Breast epithelium (tissue), 4 donors: Measurements from ENCODE around the gene STON2. TPM values are rescaled to one million over a fixed set of nuclear protein-coding genes. Genes with fewer than 3 reads are reported as not detected.

Source experiments
- DNase-seq, 2 donors: peaks; one replicate each; pipeline ENCODE4 v3.0.0-alpha.2; 2019; ENCODE audit warnings: low spot score in 2 of 2
- H3K27ac ChIP-seq, 2 donors: fragments of 200-600 bp; sonication (generic) in 1 of 2; one replicate each; pipeline ENCODE4 v1.5.1; 2016 to 2019; ENCODE audit warnings: mild to moderate bottlenecking in 1 of 2
- H3K27me3 ChIP-seq, 2 donors: fragments of 200-600 bp; sonication (generic) in 1 of 2; one replicate each; pipeline versions ENCODE4 v1.5.1 to v1.6.0; 2017 to 2019; ENCODE audit warnings: control low read depth in 1 of 2, mild to moderate bottlenecking in 1 of 2
- H3K36me3 ChIP-seq: fragments of 200-600 bp; one replicate; pipeline ENCODE4 v1.5.1; 2019
- H3K4me1 ChIP-seq, 2 donors: fragments of 200-600 bp; sonication (generic); one replicate each; pipeline ENCODE4 v1.5.1; 2016 to 2019; ENCODE audit warnings: control low read depth in 1 of 2
- H3K4me3 ChIP-seq, 3 donors: fragments of 200-600 bp; sonication (generic); 1 replicate in 2 of 3; 2 replicates in 1 of 3; pipeline ENCODE4 v1.5.1; 2016 to 2019; ENCODE audit warnings: mild to moderate bottlenecking in 3 of 3, moderate library complexity in 2 of 3
- H3K9me3 ChIP-seq, 2 donors: fragments of 200-600 bp; sonication (generic) in 1 of 2; one replicate each; pipeline ENCODE4 v1.5.1; 2016 to 2019; ENCODE audit warnings: control low read depth in 1 of 2
- CTCF ChIP-seq, 3 donors: fragments of 450-650 bp; IDR thresholded peaks; one replicate each; pipeline ENCODE4 v1.5.1; 2016 to 2017; ENCODE audit warnings: antibody characterized with exemption in 3 of 3, mild to moderate bottlenecking in 3 of 3, moderate library complexity in 3 of 3
- POLR2A ChIP-seq: fragments of 450-650 bp; IDR thresholded peaks from one replicate; pipeline ENCODE4 v1.6.1; 2016; ENCODE audit warnings: antibody characterized with exemption, mild to moderate bottlenecking, moderate library complexity
- POLR2AphosphoS5 ChIP-seq, 3 donors: sonication (generic); formaldehyde crosslinking; IDR thresholded peaks; one replicate each; pipeline ENCODE4 v1.6.1; 2017; ENCODE audit warnings: antibody characterized with exemption in 3 of 3
- intact Hi-C: fragments of 100-400 bp; cut with DNase I; formaldehyde crosslinking; loops from one replicate; pipeline ENCODE4 v1.15.1; 2023; ENCODE audit warnings: low total_unique reads
- total RNA-seq, 3 donors: library from RNA; depleted of rRNA; stranded (reverse); fragments of >200 nt; gene quantifications; one replicate each; pipeline ENCODE4 v1.1.0, GENCODE V29; 2016

Gene STON2
- total RNA-seq, 3 donors from 2014 or later: 24.6 to 30.2 (median 27.5) TPM

- TF ChIP-seq POLR2AphosphoS5 (IDR thresholded peaks at IDR 0.05) (no peak), CTCF (IDR thresholded peaks at IDR 0.05) (no peak), POLR2A (no peak)
- DNase-seq: no peak
Observed at GRCh38 chr14:81276073-81277069, 123.8 kb downstream of the STON2 start.

GRCh38 chr14:81275305-81276072, 124.6 kb downstream of the STON2 start:
- Histone ChIP-seq H3K36me3 (no peaks in the 10 kb centered on the region), H3K27ac (peak overlapping the region in 1 of 2 donors; percentile 55), H3K4me3 (no peak overlapping the region), H3K4me1 (no peaks in the 10 kb centered on the region), H3K27me3 (no peaks in the 10 kb centered on the region), H3K9me3 (no peaks in the 10 kb centered on the region)
- intact Hi-C loops: no loop called here
- TF ChIP-seq CTCF (IDR thresholded peaks at IDR 0.05) (no peak), POLR2AphosphoS5 (IDR thresholded peaks at IDR 0.05) (no peak), POLR2A (no peak)
- DNase-seq: no peak

More at GRCh38 chr14:81276073-81277069, 123.8 kb downstream of the STON2 start:
- Histone ChIP-seq H3K4me1 (no peaks in the 10 kb centered on the region), H3K27me3 (no peaks in the 10 kb centered on the region), H3K4me3 (no peak overlapping the region), H3K27ac (peak overlapping the region in 1 of 2 donors; percentile 55), H3K9me3 (no peaks in the 10 kb centered on the region), H3K36me3 (no peaks in the 10 kb centered on the region)
- intact Hi-C loops: no loop called here

GRCh38 chr14:81273961-81274575, 126.1 kb downstream of the STON2 start:
- Histone ChIP-seq H3K4me1 (no peaks in the 10 kb centered on the region), H3K27ac (peak overlapping the region in 1 of 2 donors; percentile 4), H3K36me3 (no peaks in the 10 kb centered on the region), H3K27me3 (no peaks in the 10 kb centered on the region), H3K9me3 (no peaks in the 10 kb centered on the region), H3K4me3 (no peak overlapping the region)
- intact Hi-C loops: loop anchor here (5.0 kb wide), 1 partner anchor 173 kb away; no protein-coding TSS in a partner anchor
- no peak for DNase-seq
- TF ChIP-seq CTCF (IDR thresholded peaks at IDR 0.05) (no peak), POLR2AphosphoS5 (IDR thresholded peaks at IDR 0.05) (no peak), POLR2A (no peak)

- Histone ChIP-seq H3K4me1 (no peaks in the 10 kb centered on the region), H3K27ac (peak overlapping the region; percentile 4 to 42), H3K9me3 (no peaks in the 10 kb centered on the region), H3K36me3 (no peaks in the 10 kb centered on the region), H3K27me3 (no peaks in the 10 kb centered on the region), H3K4me3 (no peak overlapping the region)
- no peak for TF ChIP-seq CTCF (IDR thresholded peaks at IDR 0.05)
- TF ChIP-seq POLR2A: no peak
- no peak for TF ChIP-seq POLR2AphosphoS5 (IDR thresholded peaks at IDR 0.05)
- intact Hi-C loops: loop anchor here (5.0 kb wide), 1 partner anchor 174 kb away; no protein-coding TSS in a partner anchor
- no peak for DNase-seq
Observed at GRCh38 chr14:81273521-81273920, 126.6 kb downstream of the STON2 start.
